ENCODE results near the gene NPC1. TPM values are rescaled to one million over a fixed set of nuclear protein-coding genes. Genes with fewer than 3 reads are reported as not detected.

Gene NPC1
- total and polyA plus RNA-seq, 2 of the 8 experiments (the other 6 are each of a cell fraction or from before 2014, with no cell fraction given) = 34.1 to 39.5 TPM

DNA sequence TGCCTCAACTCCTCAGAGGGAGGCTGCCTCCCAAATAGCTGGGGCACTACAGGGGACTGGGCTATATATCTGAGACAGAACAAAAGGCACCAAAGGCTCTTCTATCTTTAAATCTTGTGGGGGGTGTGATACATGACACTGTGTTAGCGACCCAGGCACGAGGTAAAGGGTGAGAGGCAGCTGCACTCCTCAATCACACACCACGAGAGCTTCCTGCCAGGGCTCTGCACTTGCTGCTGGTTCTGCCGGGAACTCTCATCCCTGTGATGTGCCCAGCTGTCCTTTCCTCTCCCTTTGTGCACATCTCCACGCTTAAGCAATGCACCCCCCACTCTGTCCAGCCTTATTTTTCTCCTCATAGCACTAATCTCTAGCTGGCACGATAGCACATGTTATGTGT, 32.4 kb downstream of the NPC1 start:
- WGBS, 2 experiments (ENCODE audit: extremely low coverage in 1 of 2, insufficient coverage in 1 of 2, insufficient read length in 1 of 2, insufficient replicate concordance in 2 of 2, low coverage in 1 of 2, low lambda C conversion rate in 2 of 2, missing lambda C conversion rate in 1 of 2) = 90% methylated on average over 6 of the region's 6 CpGs; no CpG with 5 or more reads in 1 of the 2 experiments
- CTCF ChIA-PET (ENCODE audit: partially characterized antibody) = interaction anchor here (1.1 to 2.1 kb wide), 3 partner anchors 12 to 149 kb away, joined by 3 to 6 read pairs (median 4); no protein-coding TSS in a partner anchor
- no peak for FAIRE-seq
- TF ChIP-seq CBX5 (IDR thresholded peaks at IDR 0.05; ENCODE audit: low read depth, low read length) (no peak), EP300 (IDR thresholded peaks at IDR 0.05; ENCODE audit: borderline replicate concordance in 1 of 2, low read depth in 2 of 2, low read length in 2 of 2) (no peak), GTF2F1 (IDR thresholded peaks at IDR 0.05; ENCODE audit: borderline replicate concordance, low read depth, low read length) (no peak), MAX (IDR thresholded peaks at IDR 0.05) (no peak), POLR2AphosphoS5 (IDR thresholded peaks at IDR 0.05; ENCODE audit: low read depth, low read length) (no peak)

More for the DNA sequence above, 32.4 kb downstream of the NPC1 start:
- Histone ChIP-seq H4K8ac (ENCODE audit: extremely low read depth, insufficient read depth, low read length) (no peak overlapping the region), H4K20me1 (replicated peaks in 1 of 2; ENCODE audit: control insufficient read depth in 1 of 2, insufficient read depth in 2 of 2, low read length in 2 of 2) (peaks cover 0 to 3% of the 10 kb centered on the region in 2 experiments), H3K27me3 (replicated peaks in 1 of 4; ENCODE audit: control insufficient read depth in 3 of 4, extremely low read depth in 1 of 4, insufficient read depth in 3 of 4, low read length in 3 of 4) (no peaks in the 10 kb centered on the region), H3K18ac (ENCODE audit: extremely low read depth, low read length) (no peak overlapping the region), H3K4me1 (replicated peaks in 1 of 4; ENCODE audit: control insufficient read depth in 3 of 4, insufficient read depth in 4 of 4, low read length in 3 of 4) (no peaks in the 10 kb centered on the region), H2BK12ac (ENCODE audit: low read depth, low read length) (no peak overlapping the region), H3K9me3 (ENCODE audit: insufficient read depth in 2 of 2, low read depth in 1 of 2, low read length in 1 of 2) (no peaks in the 10 kb centered on the region), H3K4me2 (ENCODE audit: insufficient read depth in 1 of 2, low read depth in 2 of 2, low read length in 2 of 2) (no peak overlapping the region), H2AFZ (ENCODE audit: low read length) (no peak overlapping the region), H4K91ac (replicated peaks; ENCODE audit: insufficient read length, low read length) (no peak overlapping the region), H3K14ac (ENCODE audit: insufficient read length) (no peak overlapping the region), H3K4ac (replicated peaks; ENCODE audit: insufficient read length, low read depth, low read length) (no peak overlapping the region), H2BK20ac (ENCODE audit: low read length) (no peak overlapping the region), H3K79me1 (ENCODE audit: low read depth, low read length) (no peaks in the 10 kb centered on the region), H2BK5ac (ENCODE audit: low read depth, low read length) (no peak overlapping the region), H3K79me2 (ENCODE audit: control insufficient read depth in 1 of 2, insufficient read depth in 2 of 2, low read length in 2 of 2) (no peaks in the 10 kb centered on the region), H3K36me3 (ENCODE audit: control insufficient read depth in 2 of 4, insufficient read depth in 4 of 4, low read length in 3 of 4) (peaks cover 6 to 60% (median 34%) of the 10 kb centered on the region in 4 experiments; a peak in 7 of 8 replicates), H3K23me2 (ENCODE audit: low read depth, low read length) (no peaks in the 10 kb centered on the region), H3K23ac (ENCODE audit: insufficient read length) (no peak overlapping the region), H3K4me3 (ENCODE audit: extremely low read depth in 1 of 4, insufficient read depth in 2 of 4, low read depth in 3 of 4, low read length in 4 of 4) (no peak overlapping the region), H2BK120ac (replicated peaks; ENCODE audit: low read depth, low read length) (no peak overlapping the region), H2AK5ac (ENCODE audit: low read depth, low read length) (no peak overlapping the region), H3K9ac (replicated peaks in 1 of 4; ENCODE audit: extremely low read depth in 1 of 4, low read depth in 3 of 4, low read length in 3 of 4) (no peak overlapping the region), H3K27ac (ENCODE audit: low read depth, low read length) (no peak overlapping the region), H2BK15ac (ENCODE audit: low read length) (no peak overlapping the region), H4K5ac (ENCODE audit: insufficient read length, low read depth, low read length) (no peak overlapping the region), H3K56ac (replicated peaks; ENCODE audit: insufficient read length, low read depth, low read length) (no peak overlapping the region)
- POLR2A ChIA-PET (ENCODE audit: partially characterized antibody) = no interaction called here
- DNase-seq (ENCODE audit: low read depth in 1 of 2, low spot score in 2 of 2) = no peak

Data from H1 (cell line).